ENCODE data around the gene BRICD5. TPM values are rescaled to one million over a fixed set of nuclear protein-coding genes. Genes with fewer than 3 reads are reported as not detected.
"Not testable (repeated sequence)": the region's sequence is repeated elsewhere in the genome, so short reads cannot be mapped to it uniquely, and the experiment has no call there.

The BRICD5 gene
- total RNA-seq, 1 donor from 2014 or later, result 2.0 TPM

DNA sequence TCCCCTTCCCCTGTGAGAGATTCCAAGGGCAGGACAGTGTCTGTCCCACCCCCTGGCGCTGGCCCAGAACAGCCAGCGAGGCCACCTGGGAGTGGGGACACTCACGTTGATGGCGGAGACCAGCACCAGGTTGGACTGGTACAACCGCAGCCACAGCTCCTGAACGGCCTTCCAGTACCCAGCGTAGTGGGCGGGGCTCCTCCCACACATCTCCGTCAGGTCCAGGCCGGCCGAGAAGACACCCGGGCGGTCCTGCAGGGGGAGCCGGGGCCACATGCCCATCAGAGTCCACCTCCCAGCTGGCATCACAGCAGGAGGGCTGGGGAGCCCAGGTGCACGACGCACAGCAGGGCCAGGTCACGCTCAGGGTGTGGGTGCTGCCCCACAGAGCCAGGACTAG, 33.6 kb upstream of the BRICD5 start:
- Histone ChIP-seq H3K4me3 (ENCODE audit: low read depth, low read length) (no peak overlapping the region), H3K27me3 (ENCODE audit: control insufficient read depth, insufficient read depth, low read length) (no peaks in the 10 kb centered on the region), H3K36me3 (ENCODE audit: control insufficient read depth, insufficient read depth, low read length) (peaks cover 5% of the 10 kb centered on the region)
- TF ChIP-seq, protein P1, sequence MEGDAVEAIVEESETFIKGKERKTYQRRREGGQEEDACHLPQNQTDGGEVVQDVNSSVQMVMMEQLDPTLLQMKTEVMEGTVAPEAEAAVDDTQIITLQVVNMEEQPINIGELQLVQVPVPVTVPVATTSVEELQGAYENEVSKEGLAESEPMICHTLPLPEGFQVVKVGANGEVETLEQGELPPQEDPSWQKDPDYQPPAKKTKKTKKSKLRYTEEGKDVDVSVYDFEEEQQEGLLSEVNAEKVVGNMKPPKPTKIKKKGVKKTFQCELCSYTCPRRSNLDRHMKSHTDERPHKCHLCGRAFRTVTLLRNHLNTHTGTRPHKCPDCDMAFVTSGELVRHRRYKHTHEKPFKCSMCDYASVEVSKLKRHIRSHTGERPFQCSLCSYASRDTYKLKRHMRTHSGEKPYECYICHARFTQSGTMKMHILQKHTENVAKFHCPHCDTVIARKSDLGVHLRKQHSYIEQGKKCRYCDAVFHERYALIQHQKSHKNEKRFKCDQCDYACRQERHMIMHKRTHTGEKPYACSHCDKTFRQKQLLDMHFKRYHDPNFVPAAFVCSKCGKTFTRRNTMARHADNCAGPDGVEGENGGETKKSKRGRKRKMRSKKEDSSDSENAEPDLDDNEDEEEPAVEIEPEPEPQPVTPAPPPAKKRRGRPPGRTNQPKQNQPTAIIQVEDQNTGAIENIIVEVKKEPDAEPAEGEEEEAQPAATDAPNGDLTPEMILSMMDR (IDR thresholded peaks at IDR 0.05; ENCODE audit: insufficient read depth, low read length, poor library complexity, severe bottlenecking), result no peak
- DNase-seq (ENCODE audit: low read depth), result no peak

DNA sequence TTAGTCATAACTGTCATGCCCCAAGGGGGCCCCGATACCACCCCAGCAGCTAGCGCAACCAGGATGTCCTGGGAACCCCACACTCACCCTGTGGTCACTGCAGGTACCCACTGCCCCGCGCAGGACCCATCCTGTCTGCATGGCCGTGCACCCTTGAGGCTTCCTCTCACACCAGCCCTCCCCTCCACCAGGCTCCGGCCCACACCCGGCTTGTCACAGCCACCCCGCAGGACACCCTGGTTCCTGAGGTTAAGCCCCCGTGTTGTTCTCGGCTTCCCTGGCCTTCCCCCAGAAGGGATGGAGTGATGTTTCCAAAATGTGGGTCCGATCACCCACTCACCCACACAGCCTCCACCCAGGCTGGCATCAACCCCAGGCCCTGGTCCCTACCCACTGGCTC, 33.1 kb upstream of the BRICD5 start:
- Histone ChIP-seq H3K27me3 (ENCODE audit: control insufficient read depth, insufficient read depth, low read length) (no peaks in the 10 kb centered on the region), H3K36me3 (ENCODE audit: control insufficient read depth, insufficient read depth, low read length) (peaks cover 5% of the 10 kb centered on the region), H3K4me3 (ENCODE audit: low read depth, low read length) (no peak overlapping the region)
- no peak for DNase-seq (ENCODE audit: low read depth)
- TF ChIP-seq, protein P1 (IDR thresholded peaks at IDR 0.05; ENCODE audit: insufficient read depth, low read length, poor library complexity, severe bottlenecking), result no peak

DNA sequence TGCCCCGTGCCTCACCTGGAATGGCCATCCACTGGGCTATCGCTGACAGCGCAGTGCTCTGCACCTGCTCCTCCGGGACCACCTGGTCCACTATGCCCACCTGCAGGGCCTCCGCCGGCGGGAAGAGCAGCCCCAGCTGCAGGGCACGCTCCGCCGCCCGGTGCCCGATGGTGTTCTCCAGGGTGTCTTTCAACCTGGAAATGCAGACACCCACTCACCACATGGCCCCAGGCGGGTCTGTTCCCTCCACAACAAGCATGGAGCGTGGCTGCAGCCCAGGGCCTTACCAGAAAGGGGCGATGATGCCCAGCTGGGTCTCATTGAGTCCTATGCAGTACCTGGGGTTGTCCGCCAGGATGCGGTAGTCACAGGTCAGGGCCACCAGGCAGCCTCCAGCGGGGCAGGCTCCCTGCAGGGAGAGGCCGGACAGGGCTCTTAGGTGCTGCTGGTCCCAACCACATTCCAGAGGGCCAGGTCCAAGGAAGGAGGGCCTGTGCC, 32.4 kb upstream of the BRICD5 start:
- Histone ChIP-seq H3K27me3 (ENCODE audit: control insufficient read depth, insufficient read depth, low read length) (peaks cover 1% of the 10 kb centered on the region), H3K36me3 (ENCODE audit: control insufficient read depth, insufficient read depth, low read length) (peaks cover 5% of the 10 kb centered on the region), H3K4me3 (ENCODE audit: low read depth, low read length) (no peak overlapping the region)
- DNase-seq (ENCODE audit: low read depth), result no peak
- TF ChIP-seq, protein P1 (IDR thresholded peaks at IDR 0.05; ENCODE audit: insufficient read depth, low read length, poor library complexity, severe bottlenecking), result no peak

DNA sequence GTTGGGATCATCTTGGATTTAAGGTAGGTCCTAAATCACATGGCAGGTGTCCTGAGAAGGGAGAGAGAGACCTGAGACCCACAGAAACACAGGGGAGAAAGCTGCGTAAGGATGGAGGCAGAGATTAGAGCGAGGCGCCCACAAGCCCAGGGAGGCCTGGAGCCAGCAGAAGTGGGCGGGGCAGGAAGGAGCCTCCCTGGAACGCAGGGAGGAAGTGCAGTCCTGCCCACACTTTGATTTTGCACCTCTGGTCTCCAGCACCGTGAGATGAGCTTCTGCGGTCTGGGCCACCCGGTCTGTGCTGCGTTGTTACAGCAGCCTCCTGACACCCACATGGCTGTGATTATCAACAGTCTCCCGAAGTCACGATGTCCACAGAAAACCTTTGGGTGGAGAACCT, 31.9 kb upstream of the BRICD5 start:
- H3K27me3 ChIP-seq (ENCODE audit: control insufficient read depth, insufficient read depth, low read length), result peaks cover 6% of the 10 kb centered on the region
- peaks cover 5% of the 10 kb centered on the region for H3K36me3 ChIP-seq (ENCODE audit: control insufficient read depth, insufficient read depth, low read length)
- TF ChIP-seq, protein P1 (IDR thresholded peaks at IDR 0.05; ENCODE audit: insufficient read depth, low read length, poor library complexity, severe bottlenecking), result no peak
- no peak overlapping the region for H3K4me3 ChIP-seq (ENCODE audit: low read depth, low read length)
- DNase-seq (ENCODE audit: low read depth), result no peak

DNA sequence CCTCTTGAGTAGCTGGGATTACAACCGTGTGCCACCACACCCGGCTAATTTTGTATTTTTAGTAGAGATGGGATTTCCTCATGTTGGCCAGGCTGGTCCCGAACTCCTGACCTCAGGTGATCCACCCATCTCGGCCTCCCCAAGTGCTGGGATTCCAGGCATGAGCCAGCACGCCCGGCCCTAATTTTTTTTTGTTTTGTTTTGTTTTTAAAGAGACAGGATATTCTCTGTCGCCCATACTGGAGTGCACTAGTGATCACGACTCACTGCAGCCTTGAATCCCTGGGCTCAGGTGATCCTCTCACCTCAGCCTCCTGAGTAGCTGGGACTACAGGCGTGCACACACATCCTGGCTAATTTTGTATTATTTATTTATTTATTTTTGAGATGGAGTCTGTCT, 29.7 kb upstream of the BRICD5 start:
- H3K36me3 ChIP-seq (ENCODE audit: control insufficient read depth, insufficient read depth, low read length); H3K4me3 ChIP-seq (ENCODE audit: low read depth, low read length); DNase-seq (ENCODE audit: low read depth): not testable (repeated sequence)
- H3K27me3 ChIP-seq (ENCODE audit: control insufficient read depth, insufficient read depth, low read length), result peaks cover 24% of the 10 kb centered on the region

DNA sequence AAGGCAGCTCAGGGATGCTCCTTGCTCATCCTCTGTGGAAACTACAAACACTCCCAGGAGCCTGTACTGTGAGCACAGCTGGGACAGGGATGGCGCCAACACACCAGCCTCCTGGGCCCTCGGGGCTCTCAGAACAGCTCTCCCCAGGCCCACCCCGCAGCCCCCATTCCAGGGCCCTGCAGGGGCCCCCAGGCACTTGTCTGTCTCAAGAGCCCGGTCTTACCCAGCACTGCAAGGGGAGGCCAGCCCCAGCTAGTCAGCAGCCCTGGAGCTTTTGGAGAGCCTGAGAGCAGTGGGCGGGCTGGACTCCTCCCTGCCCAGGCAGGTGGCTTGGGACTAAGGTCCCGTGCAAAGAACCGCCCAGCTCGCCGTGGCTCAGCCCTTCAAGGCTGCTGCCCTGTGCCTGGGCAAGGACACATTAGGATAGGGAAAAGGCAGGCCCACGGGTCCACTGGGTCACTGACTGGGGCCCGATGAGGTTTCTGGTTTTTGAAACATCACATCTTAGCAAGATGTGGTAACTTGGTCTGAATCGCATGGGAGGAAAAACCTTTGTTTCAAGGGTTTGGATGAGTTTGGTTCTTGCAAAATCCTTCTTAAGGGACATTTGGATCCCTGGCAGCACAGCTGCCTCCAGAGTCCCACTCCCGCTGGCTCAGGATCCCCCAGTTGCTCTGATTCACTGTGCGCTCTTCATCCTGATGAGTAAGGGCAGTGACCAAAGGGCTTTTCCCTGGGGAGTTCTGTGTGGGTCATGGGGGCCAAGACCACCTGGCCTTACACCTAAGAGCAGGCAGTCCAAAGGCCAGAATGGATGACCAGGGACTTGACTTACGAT, 28.4 kb upstream of the BRICD5 start:
- no peak for DNase-seq (ENCODE audit: low read depth)
- peaks cover 24% of the 10 kb centered on the region for H3K27me3 ChIP-seq (ENCODE audit: control insufficient read depth, insufficient read depth, low read length)
- H3K4me3 ChIP-seq (ENCODE audit: low read depth, low read length), result no peak overlapping the region
- TF ChIP-seq, protein P1 (IDR thresholded peaks at IDR 0.05; ENCODE audit: insufficient read depth, low read length, poor library complexity, severe bottlenecking), result no peak
- H3K36me3 ChIP-seq (ENCODE audit: control insufficient read depth, insufficient read depth, low read length), result peaks cover 4% of the 10 kb centered on the region

Measured in kidney epithelial cell (primary cell).